ENCODE results near the gene C8A. TPM values are rescaled to one million over a fixed set of nuclear protein-coding genes. Genes with fewer than 3 reads are reported as not detected.

The C8A gene
- total RNA-seq, 2 experiments from 2014 or later: not detected

GRCh38 chr1:56877973-56878372 lies 23.4 kb downstream of the C8A start:
- ChIA-PET CTCF (no interaction called here), POLR2A (no interaction called here)
- H3K9me3 Mint-ChIP-seq: no peaks in the 10 kb centered on the region
- no peak overlapping the region for H3K4me3 Mint-ChIP-seq
- no peak overlapping the region for H3K27ac Mint-ChIP-seq
- no peak for DNase-seq
- H3K36me3 Mint-ChIP-seq (ENCODE audit: low read depth): no peaks in the 10 kb centered on the region
- H3K27me3 Mint-ChIP-seq: no peaks in the 10 kb centered on the region
- no peaks in the 10 kb centered on the region for H3K4me1 Mint-ChIP-seq

GRCh38 chr1:56880774-56881173 lies 26.2 kb downstream of the C8A start:
- DNase-seq: no peak
- Mint-ChIP-seq H3K27me3 (no peaks in the 10 kb centered on the region), H3K4me1 (no peaks in the 10 kb centered on the region), H3K4me3 (no peak overlapping the region), H3K27ac (no peak overlapping the region), H3K36me3 (ENCODE audit: low read depth) (no peaks in the 10 kb centered on the region), H3K9me3 (no peaks in the 10 kb centered on the region)
- CTCF ChIA-PET: no interaction called here
- POLR2A ChIA-PET: no interaction called here

- Mint-ChIP-seq H3K36me3 (ENCODE audit: low read depth) (no peaks in the 10 kb centered on the region), H3K9me3 (no peaks in the 10 kb centered on the region), H3K27me3 (no peaks in the 10 kb centered on the region), H3K4me1 (no peaks in the 10 kb centered on the region), H3K4me3 (no peak overlapping the region), H3K27ac (no peak overlapping the region)
- POLR2A ChIA-PET: no interaction called here
- DNase-seq: no peak
- CTCF ChIA-PET: no interaction called here
These were observed 26.8 kb downstream of the C8A start for GRCh38 chr1:56881417-56881816.

- Mint-ChIP-seq H3K36me3 (ENCODE audit: low read depth) (no peaks in the 10 kb centered on the region), H3K27me3 (peaks cover 3% of the 10 kb centered on the region), H3K27ac (no peak overlapping the region), H3K4me3 (no peak overlapping the region), H3K9me3 (no peaks in the 10 kb centered on the region), H3K4me1 (no peaks in the 10 kb centered on the region)
- POLR2A ChIA-PET: no interaction called here
- CTCF ChIA-PET: no interaction called here
- DNase-seq: no peak
These were observed 35.6 kb downstream of the C8A start for GRCh38 chr1:56890229-56890628.

- H3K27ac Mint-ChIP-seq: no peak overlapping the region
- CTCF ChIA-PET: no interaction called here
- H3K27me3 Mint-ChIP-seq: peaks cover 3% of the 10 kb centered on the region
- no peak overlapping the region for H3K4me3 Mint-ChIP-seq
- no peaks in the 10 kb centered on the region for H3K4me1 Mint-ChIP-seq
- no peaks in the 10 kb centered on the region for H3K9me3 Mint-ChIP-seq
- POLR2A ChIA-PET: no interaction called here
- DNase-seq: no peak
- no peaks in the 10 kb centered on the region for H3K36me3 Mint-ChIP-seq (ENCODE audit: low read depth)
These were observed 39.4 kb downstream of the C8A start for GRCh38 chr1:56894014-56894413.

- Mint-ChIP-seq H3K4me3 (no peak overlapping the region), H3K27ac (no peak overlapping the region), H3K27me3 (peaks cover 3% of the 10 kb centered on the region), H3K9me3 (no peaks in the 10 kb centered on the region), H3K4me1 (no peaks in the 10 kb centered on the region), H3K36me3 (ENCODE audit: low read depth) (no peaks in the 10 kb centered on the region)
- ChIA-PET CTCF (no interaction called here), POLR2A (no interaction called here)
- DNase-seq: no peak
These were observed 42.8 kb downstream of the C8A start for GRCh38 chr1:56897150-56898004.

- ChIA-PET POLR2A (no interaction called here), CTCF (no interaction called here)
- no peaks in the 10 kb centered on the region for H3K36me3 Mint-ChIP-seq (ENCODE audit: low read depth)
- H3K27ac Mint-ChIP-seq: no peak overlapping the region
- no peak overlapping the region for H3K4me3 Mint-ChIP-seq
- H3K27me3 Mint-ChIP-seq: peaks cover 3% of the 10 kb centered on the region
- DNase-seq: no peak
- H3K4me1 Mint-ChIP-seq: no peaks in the 10 kb centered on the region
- no peaks in the 10 kb centered on the region for H3K9me3 Mint-ChIP-seq
These were observed 43.4 kb downstream of the C8A start for GRCh38 chr1:56898005-56898373.

GRCh38 chr1:56898879-56899278 lies 44.3 kb downstream of the C8A start:
- no peak for DNase-seq
- ChIA-PET CTCF (no interaction called here), POLR2A (no interaction called here)
- no peaks in the 10 kb centered on the region for H3K4me1 Mint-ChIP-seq
- H3K27me3 Mint-ChIP-seq: peaks cover 3% of the 10 kb centered on the region
- H3K4me3 Mint-ChIP-seq: no peak overlapping the region
- no peak overlapping the region for H3K27ac Mint-ChIP-seq
- no peaks in the 10 kb centered on the region for H3K9me3 Mint-ChIP-seq
- H3K36me3 Mint-ChIP-seq (ENCODE audit: low read depth): no peaks in the 10 kb centered on the region

- ChIA-PET CTCF (no interaction called here), POLR2A (no interaction called here)
- Mint-ChIP-seq H3K27ac (no peak overlapping the region), H3K36me3 (ENCODE audit: low read depth) (no peaks in the 10 kb centered on the region), H3K9me3 (no peaks in the 10 kb centered on the region), H3K4me3 (no peak overlapping the region), H3K27me3 (no peaks in the 10 kb centered on the region), H3K4me1 (no peaks in the 10 kb centered on the region)
- DNase-seq: no peak
These were observed 47.1 kb downstream of the C8A start for GRCh38 chr1:56901716-56902115.

- H3K36me3 Mint-ChIP-seq (ENCODE audit: low read depth): no peaks in the 10 kb centered on the region
- ChIA-PET CTCF (no interaction called here), POLR2A (no interaction called here)
- no peaks in the 10 kb centered on the region for H3K27me3 Mint-ChIP-seq
- H3K4me3 Mint-ChIP-seq: no peak overlapping the region
- DNase-seq: no peak
- no peak overlapping the region for H3K27ac Mint-ChIP-seq
- no peaks in the 10 kb centered on the region for H3K4me1 Mint-ChIP-seq
- H3K9me3 Mint-ChIP-seq: no peaks in the 10 kb centered on the region
These were observed 49.2 kb downstream of the C8A start for GRCh38 chr1:56903778-56904177.

- Mint-ChIP-seq H3K9me3 (no peaks in the 10 kb centered on the region), H3K27me3 (no peaks in the 10 kb centered on the region), H3K36me3 (ENCODE audit: low read depth) (no peaks in the 10 kb centered on the region), H3K27ac (no peak overlapping the region), H3K4me3 (no peak overlapping the region), H3K4me1 (no peaks in the 10 kb centered on the region)
- ChIA-PET POLR2A (no interaction called here), CTCF (no interaction called here)
- no peak for DNase-seq
These were observed 50.2 kb downstream of the C8A start for GRCh38 chr1:56904663-56905397.

- no peak overlapping the region for H3K4me3 Mint-ChIP-seq
- H3K9me3 Mint-ChIP-seq: no peaks in the 10 kb centered on the region
- H3K27ac Mint-ChIP-seq: no peak overlapping the region
- no peaks in the 10 kb centered on the region for H3K4me1 Mint-ChIP-seq
- ChIA-PET POLR2A (no interaction called here), CTCF (no interaction called here)
- H3K27me3 Mint-ChIP-seq: no peaks in the 10 kb centered on the region
- no peaks in the 10 kb centered on the region for H3K36me3 Mint-ChIP-seq (ENCODE audit: low read depth)
- no peak for DNase-seq
These were observed 51.1 kb downstream of the C8A start for GRCh38 chr1:56905667-56906066.

- CTCF ChIA-PET: no interaction called here
- Mint-ChIP-seq H3K4me1 (no peaks in the 10 kb centered on the region), H3K27me3 (no peaks in the 10 kb centered on the region), H3K36me3 (ENCODE audit: low read depth) (no peaks in the 10 kb centered on the region), H3K27ac (no peak overlapping the region), H3K9me3 (no peaks in the 10 kb centered on the region), H3K4me3 (no peak overlapping the region)
- POLR2A ChIA-PET: no interaction called here
- no peak for DNase-seq
These were observed 54.1 kb downstream of the C8A start for GRCh38 chr1:56908619-56909221.

- DNase-seq: no peak
- no peak overlapping the region for H3K27ac Mint-ChIP-seq
- no peaks in the 10 kb centered on the region for H3K4me1 Mint-ChIP-seq
- ChIA-PET POLR2A (no interaction called here), CTCF (no interaction called here)
- no peaks in the 10 kb centered on the region for H3K36me3 Mint-ChIP-seq (ENCODE audit: low read depth)
- no peaks in the 10 kb centered on the region for H3K27me3 Mint-ChIP-seq
- no peak overlapping the region for H3K4me3 Mint-ChIP-seq
- H3K9me3 Mint-ChIP-seq: no peaks in the 10 kb centered on the region
These were observed 55.9 kb downstream of the C8A start for GRCh38 chr1:56910441-56910985.
